Heart left ventricle (tissue), 16 donors: ENCODE measurements around the gene ICOSLG. TPM values are rescaled to one million over a fixed set of nuclear protein-coding genes. Genes with fewer than 3 reads are reported as not detected.
A peak's percentile ranks its signal among the peaks of the same experiment; 100 is the strongest.
"Not testable (repeated sequence)": the region's sequence is repeated elsewhere in the genome, so short reads cannot be mapped to it uniquely, and the experiment has no call there.

Experiments
- ATAC-seq, 4 donors: fragments of 200-7000 bp; cut with Tn5 transposase; one replicate each; pipeline ENCODE4 v1.9.1; 2020 to 2022; ENCODE audit warnings: moderate library complexity in 4 of 4, mild to moderate bottlenecking in 3 of 4, moderate number of reproducible peaks in 1 of 4
- DNase-seq, 5 donors: peaks; one replicate each; pipeline ENCODE4 v3.0.0-alpha.2; 2020
- H3K27ac ChIP-seq, 12 donors: fragments of 200-600 bp; sonication (generic) in 4 of 12; one replicate each; pipeline versions ENCODE4 v1.5.0 to v1.8.0; 2016 to 2022; ENCODE audit warnings: mild to moderate bottlenecking in 2 of 12
- H3K27me3 ChIP-seq, 9 donors: fragments of 200-600 bp; sonication (generic) in 2 of 9; one replicate each; pipeline versions ENCODE4 v1.5.1 to v1.8.0; 2016 to 2022; ENCODE audit warnings: mild to moderate bottlenecking in 3 of 9
- H3K36me3 ChIP-seq, 9 donors: fragments of 200-600 bp; sonication (generic) in 2 of 9; one replicate each; pipeline versions ENCODE4 v1.5.0 to v1.8.0; 2018 to 2022; ENCODE audit warnings: mild to moderate bottlenecking in 2 of 9
- H3K4me1 ChIP-seq, 12 donors: fragments of 200-600 bp; sonication (generic) in 4 of 12; one replicate each; pipeline versions ENCODE4 v1.5.0 to v1.8.0; 2016 to 2022; ENCODE audit warnings: mild to moderate bottlenecking in 3 of 12
- H3K4me3 ChIP-seq, 12 donors: fragments of 200-600 bp; sonication (generic) in 4 of 12; one replicate each; pipeline versions ENCODE4 v1.5.0 to v1.8.0; 2017 to 2022; ENCODE audit warnings: mild to moderate bottlenecking in 9 of 12, moderate library complexity in 4 of 12
- H3K9me3 ChIP-seq, 12 donors: fragments of 200-600 bp; sonication (generic) in 4 of 12; one replicate each; pipeline versions ENCODE4 v1.5.0 to v1.8.0; 2016 to 2022; ENCODE audit warnings: mild to moderate bottlenecking in 1 of 12
- POLR2A ChIP-seq, 2 donors: fragments of 450-650 bp; IDR thresholded peaks; one replicate each; pipeline ENCODE4 v1.6.1; 2017; ENCODE audit warnings: antibody characterized with exemption in 2 of 2, mild to moderate bottlenecking in 2 of 2, moderate library complexity in 2 of 2
- WGBS, 4 donors: extraction: QIAGEN DNeasy Blood & Tissue Kit in 2 of 4; methylation state at CpG; one replicate each; pipeline versions ENCODE4 v1.1.5 to v1.1.7; 2013 to 2018; 5-methylcytosine and 5-hydroxymethylcytosine counted together
- intact Hi-C, 10 donors: fragments of 100-400 bp; cut with DNase I; formaldehyde crosslinking; loops; one replicate each; pipeline versions ENCODE4 v1.11.1 to v1.14.2; 2022
- long read RNA-seq, 3 donors: library from polyadenylated mRNA; unstranded; transcript quantifications; one replicate each; pipeline ENCODE4 v2.0.0, GENCODE V29; 2020 to 2021
- polyA plus RNA-seq, 2 donors: library from polyadenylated mRNA; stranded (reverse); fragments of 200-250 nt; gene quantifications; one replicate each; pipeline ENCODE4 v1.2.3, GENCODE V29; 2013
- total RNA-seq, 9 donors: library from RNA; depleted of rRNA in 2 of 9; stranded (reverse); fragments of >200 nt in 2 of 9; fragmentation: NEBNext Ultra II Directional in 3 of 9; extraction: Animal tissue kit (Norgen Biotek cat#: 25700) in 3 of 9; gene quantifications; one replicate each; pipeline versions ENCODE4 v1.1.0 to v1.2.4, GENCODE V29; 2016 to 2023
- TF ChIP-seq, protein P1 (sequence below), 12 donors: fragments of 200-600 bp; sonication (generic) in 4 of 12; IDR thresholded peaks; one replicate each; pipeline versions ENCODE4 v1.5.0 to v1.8.0; 2018 to 2022; ENCODE audit warnings: antibody characterized with exemption in 12 of 12, mild to moderate bottlenecking in 5 of 12
- donor health status: ischemic (EF 13 %, LVEDD 7.1; RV severe dilation, severe dysfunction).
- donor health status: healthy with polysubstance abuse.
- donor health status: DM: no; HTN: yes; CAD: no.
- donor health status: DM: no; HTN: no; CAD: no.
- donor health status: ischemic (EF 25% LVEDD 6.9; RV normal size, moderate dysfunction).
- donor health status: ischemic (EF 25% LVEDD 5.7; RV mildly dilated, moderate dysfunction).
- donor health status: healthy.
- donor health status: DM: yes; HTN: yes; CAD: no.
- donor health status: ischemic (EF 35%, LVEDD 5.7; RV mildly dilated, moderate dysfunction).
- donor health status: nonischemic (EF 11% LVEDD 7.7; RV severe dilation, severe dysfunction).
- donor health status: DM: yes; HTN: yes; CAD: no.
- donor health status: PGD.
- donor health status: ischemic (EF 29% LVEDD 5.4; RV normal size, mild dysfunction).
- donor health status: nonischemic (EF 23%, LVEDD 6.1; RV moderate dilation, normal function).

Gene ICOSLG
- total RNA-seq = 1 to 10 TPM in 8 of 9 donors, under 1 TPM in 1; 0.78 to 5.5 (median 1.5) TPM
- 1 to 10 TPM in 1 of 2 donors, under 1 TPM in 1; 0.80 to 2.6 TPM for polyA plus RNA-seq
- long read RNA-seq, donor 1, full-length matches to known transcripts = 1 of 1 reads
- long read RNA-seq, donor 1, partial matches to known transcripts = 0 of 1 reads
- long read RNA-seq, donor 1, other reads (novel, unspliced or antisense) = 0 of 1 reads
- long read RNA-seq, donor 2, full-length matches to known transcripts = 4 of 5 reads
- long read RNA-seq, donor 2, partial matches to known transcripts = 1 of 5 reads
- long read RNA-seq, donor 2, other reads (novel, unspliced or antisense) = 0 of 5 reads
- long read RNA-seq, donor 3 = 0 reads

DNA sequence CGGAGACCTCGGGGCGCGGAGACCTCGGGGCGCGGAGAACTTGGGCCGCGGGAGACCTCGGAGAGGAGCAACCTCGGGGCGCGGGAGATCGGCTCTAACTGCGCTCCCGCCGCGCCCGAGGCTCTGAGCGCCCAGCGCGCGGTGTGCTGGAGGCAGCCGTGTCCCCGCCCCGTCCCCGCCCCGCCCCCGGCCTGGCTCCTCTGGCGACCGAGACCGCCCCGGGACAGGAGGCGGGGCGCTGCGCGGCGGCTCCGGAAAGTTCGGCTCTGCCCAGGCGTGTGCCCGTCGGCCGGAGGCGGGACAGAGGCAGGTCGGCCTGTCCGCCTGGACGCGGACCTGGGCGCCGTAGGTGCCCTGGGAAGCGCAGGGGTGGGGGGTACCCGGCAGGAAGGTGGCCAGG is at the start of gene ICOSLG:
Gene ICOSLG (minus strand): TSS at position 102 of the 400 bp plus-strand sequence. CDS start 126 bp downstream, outside the sequence.
- H3K4me3 ChIP-seq, H3K36me3 ChIP-seq, H3K9me3 ChIP-seq, DNase-seq, H3K27ac ChIP-seq, H3K27me3 ChIP-seq, intact Hi-C loops, H3K4me1 ChIP-seq: not testable (repeated sequence)
- ATAC-seq = peak; percentile 55 to 90 (median 86)
- WGBS, 4 donors = no CpG with 5 or more reads among the region's 53 CpGs

DNA sequence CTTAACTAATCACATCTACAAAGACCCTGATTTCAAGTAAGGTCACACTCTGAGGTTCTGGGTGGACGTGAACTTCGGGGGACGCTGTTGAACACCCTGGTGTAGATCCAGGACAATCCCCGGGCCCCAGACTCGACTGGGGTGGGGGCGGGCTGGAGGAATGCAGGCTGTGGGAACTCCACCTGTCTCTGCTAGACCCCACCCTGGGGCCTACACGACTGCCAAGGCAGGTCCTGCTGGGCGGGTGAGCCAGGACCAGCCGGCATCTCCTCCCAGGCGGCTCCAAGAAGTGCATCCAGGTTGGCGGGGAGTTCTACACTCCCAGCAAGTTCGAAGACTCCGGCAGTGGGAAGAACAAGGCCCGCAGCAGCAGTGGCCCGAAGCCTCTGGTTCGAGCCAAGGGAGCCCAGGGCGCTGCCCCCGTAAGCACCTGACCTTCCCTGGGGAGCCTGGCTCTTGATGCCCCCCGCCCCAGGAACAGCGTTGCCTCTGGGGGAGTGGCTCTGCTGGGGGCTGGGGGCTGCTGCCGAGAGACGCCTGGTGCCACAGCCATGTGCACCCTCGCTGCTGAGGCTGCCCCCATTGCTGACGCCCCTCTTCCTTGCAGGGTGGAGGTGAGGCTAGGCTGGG is 48.8 kb upstream of the ICOSLG start:
- Histone ChIP-seq H3K4me1 (peaks cover 0 to 15% (median 3%) of the 10 kb centered on the region in 12 donors), H3K4me3 (no peak overlapping the region), H3K27me3 (peaks cover 0 to 21% (median 10%) of the 10 kb centered on the region in 9 donors), H3K9me3 (no peaks in the 10 kb centered on the region), H3K27ac (no peak overlapping the region), H3K36me3 (no peaks in the 10 kb centered on the region)
- intact Hi-C loops = no loop called here
- WGBS, 4 donors = 85 to 96% (median 89%) methylated on average over 12 to 24 of the region's 24 CpGs
- peak in 2 of 5 donors; percentile 11 to 29 for DNase-seq
- ATAC-seq = no peak
- TF ChIP-seq, protein P1, sequence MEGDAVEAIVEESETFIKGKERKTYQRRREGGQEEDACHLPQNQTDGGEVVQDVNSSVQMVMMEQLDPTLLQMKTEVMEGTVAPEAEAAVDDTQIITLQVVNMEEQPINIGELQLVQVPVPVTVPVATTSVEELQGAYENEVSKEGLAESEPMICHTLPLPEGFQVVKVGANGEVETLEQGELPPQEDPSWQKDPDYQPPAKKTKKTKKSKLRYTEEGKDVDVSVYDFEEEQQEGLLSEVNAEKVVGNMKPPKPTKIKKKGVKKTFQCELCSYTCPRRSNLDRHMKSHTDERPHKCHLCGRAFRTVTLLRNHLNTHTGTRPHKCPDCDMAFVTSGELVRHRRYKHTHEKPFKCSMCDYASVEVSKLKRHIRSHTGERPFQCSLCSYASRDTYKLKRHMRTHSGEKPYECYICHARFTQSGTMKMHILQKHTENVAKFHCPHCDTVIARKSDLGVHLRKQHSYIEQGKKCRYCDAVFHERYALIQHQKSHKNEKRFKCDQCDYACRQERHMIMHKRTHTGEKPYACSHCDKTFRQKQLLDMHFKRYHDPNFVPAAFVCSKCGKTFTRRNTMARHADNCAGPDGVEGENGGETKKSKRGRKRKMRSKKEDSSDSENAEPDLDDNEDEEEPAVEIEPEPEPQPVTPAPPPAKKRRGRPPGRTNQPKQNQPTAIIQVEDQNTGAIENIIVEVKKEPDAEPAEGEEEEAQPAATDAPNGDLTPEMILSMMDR (IDR thresholded peaks at IDR 0.05) = no peak
- no peak for TF ChIP-seq POLR2A (IDR thresholded peaks at IDR 0.05)

DNA sequence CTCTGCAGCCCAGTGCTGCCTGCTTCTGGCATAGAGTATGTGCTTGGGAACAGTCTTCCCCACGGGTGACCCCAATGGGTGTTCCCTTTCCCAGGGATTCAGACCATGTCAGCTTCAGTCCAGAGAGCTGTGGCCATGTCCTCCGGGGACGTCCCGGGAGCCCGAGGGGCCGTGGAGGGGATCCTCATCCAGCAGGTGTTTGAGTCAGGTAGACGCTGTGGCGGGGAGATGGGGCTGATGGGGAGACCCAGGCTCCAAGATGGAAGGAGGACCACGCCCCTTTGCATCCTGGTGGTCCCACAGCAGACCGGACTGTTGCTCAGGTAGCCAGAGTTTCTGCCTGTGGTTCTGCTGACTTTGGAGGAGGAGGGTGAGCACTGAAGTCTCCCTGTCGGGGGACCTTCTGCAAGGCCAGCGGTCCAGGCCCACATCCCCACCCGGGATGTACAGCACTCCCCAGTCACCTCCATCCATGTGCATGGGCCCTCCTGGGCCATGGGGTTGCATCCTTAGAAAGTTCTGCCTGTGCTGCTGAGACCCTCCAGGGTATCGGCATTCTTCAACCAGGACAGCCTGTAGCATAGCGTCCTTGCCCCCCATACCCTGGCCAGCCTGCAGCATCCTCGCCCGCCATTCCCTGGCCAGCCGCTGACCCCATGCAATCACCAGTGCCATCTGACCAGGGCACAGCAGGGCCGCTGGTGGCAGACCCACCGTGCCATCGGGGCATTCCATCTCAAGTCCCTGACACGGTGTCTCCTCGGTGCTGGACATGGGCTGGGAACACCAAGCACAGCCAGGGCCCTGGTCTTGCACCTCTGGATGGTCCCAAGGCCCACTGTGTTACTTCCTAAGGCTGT is 47.7 kb upstream of the ICOSLG start:
- Histone ChIP-seq H3K36me3 (no peaks in the 10 kb centered on the region), H3K4me1 (peaks cover 0 to 10% (median 0%) of the 10 kb centered on the region in 12 donors), H3K9me3 (no peaks in the 10 kb centered on the region), H3K27ac (no peak overlapping the region), H3K4me3 (no peak overlapping the region), H3K27me3 (peaks cover 0 to 21% (median 10%) of the 10 kb centered on the region in 9 donors)
- 86 to 95% (median 91%) methylated on average over 17 to 23 of the region's 23 CpGs for WGBS, 4 donors
- intact Hi-C loops = no loop called here
- peak in 3 of 5 donors; percentile 15 to 47 (median 19) for DNase-seq
- no peak for TF ChIP-seq POLR2A (IDR thresholded peaks at IDR 0.05)
- TF ChIP-seq, protein P1 (IDR thresholded peaks at IDR 0.05) = no peak
- ATAC-seq = no peak

DNA sequence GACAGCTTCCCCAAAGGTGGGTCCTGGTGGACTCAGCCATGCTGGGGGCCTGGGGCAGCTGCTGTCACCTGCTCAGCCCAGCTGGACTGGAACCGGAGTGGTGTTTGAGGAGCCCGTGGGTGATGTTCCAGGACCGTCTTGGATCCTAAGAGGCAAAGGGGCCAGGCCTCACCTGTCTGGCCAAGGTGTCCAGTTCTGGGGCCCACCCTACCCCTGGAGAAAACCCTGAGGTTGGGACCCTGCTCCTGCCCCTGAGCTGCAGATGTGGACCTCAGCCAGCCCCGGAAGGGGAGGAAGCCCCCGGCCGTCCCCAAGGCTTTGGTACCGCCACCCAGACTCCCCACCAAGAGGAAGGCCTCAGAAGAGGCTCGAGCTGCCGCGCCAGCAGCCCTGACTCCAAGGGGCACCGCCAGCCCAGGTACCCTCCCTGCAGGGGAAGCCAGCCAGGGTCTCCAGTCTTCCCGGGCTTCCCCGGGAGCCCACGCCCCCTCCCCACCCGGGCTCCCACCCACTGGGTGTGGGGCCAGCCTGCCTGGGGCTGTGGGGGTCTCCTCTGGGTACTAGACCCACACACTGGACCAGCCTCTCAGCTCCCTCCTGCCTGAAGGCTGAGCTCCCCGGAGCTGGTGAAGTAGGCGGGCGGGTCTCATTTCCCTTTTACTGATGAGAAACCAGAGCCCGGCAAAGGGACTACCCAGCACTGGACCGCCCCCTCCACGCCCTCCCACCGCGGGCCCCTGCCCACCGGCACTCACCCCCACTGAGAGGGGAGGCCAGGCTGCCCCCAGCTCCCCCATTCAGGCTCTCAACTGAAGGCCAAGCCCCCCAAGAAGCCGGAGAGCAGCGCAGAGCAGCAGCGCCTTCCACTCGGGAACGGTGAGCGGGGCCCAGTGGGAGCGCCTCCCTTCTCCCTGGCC is 46.2 kb upstream of the ICOSLG start:
- no peak for ATAC-seq
- TF ChIP-seq POLR2A (IDR thresholded peaks at IDR 0.05) = no peak
- TF ChIP-seq, protein P1 (IDR thresholded peaks at IDR 0.05) = no peak
- H3K27me3 ChIP-seq = peaks cover 0 to 21% (median 10%) of the 10 kb centered on the region in 9 donors

More for the DNA sequence above, 46.2 kb upstream of the ICOSLG start:
- H3K4me1 ChIP-seq = peaks cover 0 to 10% (median 0%) of the 10 kb centered on the region in 12 donors
- peak in 2 of 5 donors; percentile 16 to 47 for DNase-seq
- H3K36me3 ChIP-seq = no peaks in the 10 kb centered on the region
- no peak overlapping the region for H3K4me3 ChIP-seq
- 69 to 75% (median 70%) methylated on average over 14 to 31 of the region's 31 CpGs for WGBS, 4 donors
- intact Hi-C loops = no loop called here
- H3K9me3 ChIP-seq = no peaks in the 10 kb centered on the region
- no peak overlapping the region for H3K27ac ChIP-seq
